ENCODE measurements around the gene NUDT3. TPM values are rescaled to one million over a fixed set of nuclear protein-coding genes. Genes with fewer than 3 reads are reported as not detected.
"Not testable (repeated sequence)": the region's sequence is repeated elsewhere in the genome, so short reads cannot be mapped to it uniquely, and the experiment has no call there.

The NUDT3 gene
- total RNA-seq, 1 experiment from 2014 or later = 10.6 TPM

DNA sequence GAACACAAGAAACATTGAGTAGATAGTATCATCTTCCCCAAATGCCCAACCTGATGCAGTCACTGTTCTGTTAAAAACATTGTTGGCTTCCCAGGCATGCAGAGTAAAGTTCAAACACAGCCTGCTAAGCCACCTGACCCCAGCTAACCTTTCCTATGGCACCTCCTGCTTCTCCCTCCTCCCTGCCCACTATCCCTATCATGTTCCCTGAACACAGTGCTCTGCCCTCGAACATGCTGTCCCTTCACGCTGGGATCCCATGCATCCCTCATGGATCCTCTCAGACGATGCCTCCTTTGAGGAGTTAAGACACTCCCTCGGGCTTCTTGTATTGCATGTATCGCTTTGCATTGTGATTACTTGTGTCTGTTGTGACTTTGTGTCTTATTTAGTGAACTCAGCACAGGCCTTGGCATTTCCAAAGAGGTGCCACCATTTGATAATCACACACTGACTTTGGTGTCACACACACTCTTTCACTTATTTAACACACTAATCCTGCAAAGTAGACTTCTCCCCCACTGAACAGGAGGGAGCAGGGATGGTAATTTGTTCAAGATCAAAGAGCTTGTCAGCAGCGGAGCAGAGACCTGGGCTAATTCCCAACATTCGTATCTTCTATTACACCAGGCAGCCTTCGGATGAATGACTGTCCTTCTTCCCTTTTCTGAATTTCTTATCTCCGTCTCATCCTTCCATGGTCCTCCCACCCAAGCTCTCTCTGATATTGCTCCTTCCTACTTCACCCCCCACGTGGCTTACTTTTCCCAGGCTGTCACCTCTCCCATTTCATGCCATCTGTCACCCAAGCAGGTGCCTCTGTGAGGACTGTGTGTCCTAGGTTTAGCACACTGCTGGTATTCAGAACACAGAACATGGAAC lies 115.3 kb downstream of the NUDT3 start:
- peak; percentile 77 for DNase-seq (ENCODE audit: low spot score)
- in situ Hi-C loops (cut with HindIII; ENCODE audit: low sequenced_read_pairs) = no loop called here

DNA sequence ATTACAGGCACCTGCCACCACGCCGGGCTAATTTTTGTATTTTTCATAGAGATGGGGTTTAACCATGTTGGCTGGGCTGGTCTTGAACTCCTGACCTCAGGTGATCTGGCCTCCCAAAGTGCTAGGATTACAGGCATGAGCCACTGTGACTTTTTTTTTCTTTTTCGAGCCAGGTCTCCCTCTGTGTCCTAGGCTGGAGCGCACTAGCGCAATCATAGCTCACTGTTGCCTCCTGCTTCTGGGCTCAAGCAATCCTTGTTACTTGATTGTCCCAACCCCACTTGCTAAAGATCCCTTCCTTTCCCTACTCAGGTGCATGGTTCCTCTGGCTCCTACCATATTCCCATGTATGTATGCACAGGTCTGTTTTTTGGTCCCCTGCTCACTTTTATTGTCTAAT lies 116.3 kb downstream of the NUDT3 start:
- in situ Hi-C loops (cut with HindIII; ENCODE audit: low sequenced_read_pairs) = no loop called here
- no peak for DNase-seq (ENCODE audit: low spot score)

DNA sequence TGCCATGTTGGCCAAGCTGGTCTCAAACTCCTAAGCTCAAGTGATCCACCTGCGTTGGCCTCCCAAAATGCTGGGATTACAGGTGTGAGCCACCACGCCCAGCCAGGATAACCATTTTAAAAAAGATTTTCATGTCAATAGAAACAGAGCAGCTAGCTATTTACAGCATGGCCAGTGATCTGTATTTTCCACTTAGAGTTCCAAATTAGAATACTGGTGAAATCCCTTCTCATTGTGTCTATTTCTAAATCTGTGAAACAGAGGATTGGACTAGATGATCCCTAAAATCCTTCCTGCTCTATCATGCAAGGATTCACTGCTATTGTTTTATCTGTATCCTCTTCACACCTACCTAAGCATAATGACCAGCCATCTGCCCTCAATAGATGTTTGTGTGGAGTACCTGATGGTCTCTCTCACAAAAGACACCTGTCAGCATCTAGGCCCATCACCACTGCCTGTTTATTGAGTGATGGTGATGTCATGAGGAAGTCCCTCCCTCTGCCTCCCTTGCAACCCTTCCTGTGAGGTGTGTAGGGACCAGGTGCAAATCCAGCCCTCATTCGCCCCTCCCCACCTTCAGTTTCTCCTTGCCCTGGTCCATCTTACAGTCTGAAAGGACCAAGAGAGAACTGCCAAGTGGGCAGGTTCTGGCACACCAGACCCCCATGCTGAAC lies 117.2 kb downstream of the NUDT3 start:
- DNase-seq (ENCODE audit: low spot score) = no peak
- in situ Hi-C loops (cut with HindIII; ENCODE audit: low sequenced_read_pairs) = no loop called here

DNA sequence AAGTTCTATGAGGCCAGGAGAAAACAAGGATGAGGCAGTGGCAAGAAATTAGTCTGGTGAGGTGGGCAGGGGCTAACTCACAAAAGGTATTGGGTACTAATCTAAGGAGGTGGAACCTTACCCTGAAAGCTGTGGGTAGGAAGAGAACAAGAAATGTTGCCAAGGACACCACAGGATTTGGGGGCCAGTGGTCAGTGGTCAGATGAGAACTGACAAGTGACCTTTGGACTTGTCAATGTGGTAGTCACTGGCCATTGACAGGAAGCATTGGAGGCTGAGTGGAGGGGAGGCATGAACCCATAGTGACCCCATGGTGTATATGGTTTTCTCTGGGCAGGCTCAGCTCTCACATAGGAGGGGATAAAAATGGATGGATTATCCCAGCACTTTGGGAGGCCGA lies 118.3 kb downstream of the NUDT3 start:
- DNase-seq (ENCODE audit: low spot score) = no peak
- in situ Hi-C loops (cut with HindIII; ENCODE audit: low sequenced_read_pairs) = no loop called here

DNA sequence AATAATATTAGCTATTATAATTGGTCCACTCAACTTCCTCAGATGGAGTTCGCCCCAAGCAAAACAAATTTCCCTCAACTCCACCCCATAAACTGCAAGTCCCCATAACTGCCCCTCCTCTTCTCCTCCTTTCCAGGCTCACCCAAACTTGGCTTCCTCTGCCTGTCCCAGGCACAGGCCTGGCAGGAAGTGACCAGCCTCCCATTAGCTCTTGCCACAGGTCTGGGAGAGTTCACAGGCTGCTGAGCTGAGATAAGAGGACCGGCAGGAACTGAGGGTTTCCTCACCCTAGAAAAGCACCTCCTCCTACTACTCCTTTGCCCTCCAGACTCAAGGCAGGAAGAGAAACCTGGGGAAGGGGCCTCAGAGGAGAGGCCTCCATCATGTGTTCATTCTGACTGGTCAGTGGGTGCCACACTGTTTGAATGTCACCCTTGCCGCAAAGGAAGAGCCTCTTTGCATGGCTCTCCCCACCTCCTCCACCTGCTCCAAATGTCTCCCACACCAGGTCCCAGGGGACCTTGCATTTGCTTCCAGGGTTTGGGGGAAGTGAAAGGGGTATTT lies 119.1 kb downstream of the NUDT3 start:
- in situ Hi-C loops (cut with HindIII; ENCODE audit: low sequenced_read_pairs) = no loop called here
- DNase-seq (ENCODE audit: low spot score) = no peak

DNA sequence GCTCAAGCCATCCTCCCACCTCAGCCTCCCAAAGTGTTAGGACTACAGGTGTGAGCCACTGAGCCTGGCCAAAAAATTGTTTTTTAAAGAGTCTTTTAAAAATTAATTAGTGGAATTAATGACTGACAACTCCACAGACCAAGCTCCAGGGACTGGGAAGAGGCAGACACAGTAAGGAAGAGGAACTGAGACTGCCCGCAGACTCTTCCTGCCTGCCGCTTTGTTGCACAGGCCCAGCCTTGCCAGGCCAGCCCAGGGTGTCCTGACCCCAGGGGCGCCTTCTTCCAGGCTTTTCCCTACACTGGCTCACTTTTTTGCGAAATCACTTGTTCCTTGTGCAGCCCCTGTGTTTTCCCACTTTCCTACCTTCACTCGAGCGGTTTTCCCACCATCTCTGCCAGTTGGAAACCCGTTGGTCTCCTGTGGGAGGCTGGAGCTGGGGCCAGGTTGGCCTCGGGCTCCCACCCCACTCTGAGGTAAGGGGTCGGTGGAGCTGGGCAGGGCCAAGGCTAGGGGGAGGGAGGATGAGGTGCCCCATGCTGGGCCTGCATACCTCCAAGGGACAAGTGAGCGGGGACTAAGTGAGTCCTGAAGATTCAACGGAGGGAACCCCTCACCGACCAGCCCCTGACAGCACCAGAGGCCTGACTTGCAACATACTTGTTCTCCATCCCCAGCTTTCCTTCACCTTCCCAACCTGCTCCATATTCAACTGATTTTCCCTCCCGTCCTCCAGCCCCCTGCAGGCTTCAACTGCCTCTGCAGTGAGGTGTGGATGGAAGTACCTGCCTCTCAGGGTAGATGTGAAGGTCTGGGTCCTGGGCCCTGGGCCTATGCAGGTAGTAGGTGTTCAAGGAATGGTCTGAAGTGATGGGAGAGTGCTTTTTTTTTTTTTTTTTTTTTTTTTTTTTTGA lies 120.2 kb downstream of the NUDT3 start:
- in situ Hi-C loops (cut with HindIII; ENCODE audit: low sequenced_read_pairs) = no loop called here
- no peak for DNase-seq (ENCODE audit: low spot score)

DNA sequence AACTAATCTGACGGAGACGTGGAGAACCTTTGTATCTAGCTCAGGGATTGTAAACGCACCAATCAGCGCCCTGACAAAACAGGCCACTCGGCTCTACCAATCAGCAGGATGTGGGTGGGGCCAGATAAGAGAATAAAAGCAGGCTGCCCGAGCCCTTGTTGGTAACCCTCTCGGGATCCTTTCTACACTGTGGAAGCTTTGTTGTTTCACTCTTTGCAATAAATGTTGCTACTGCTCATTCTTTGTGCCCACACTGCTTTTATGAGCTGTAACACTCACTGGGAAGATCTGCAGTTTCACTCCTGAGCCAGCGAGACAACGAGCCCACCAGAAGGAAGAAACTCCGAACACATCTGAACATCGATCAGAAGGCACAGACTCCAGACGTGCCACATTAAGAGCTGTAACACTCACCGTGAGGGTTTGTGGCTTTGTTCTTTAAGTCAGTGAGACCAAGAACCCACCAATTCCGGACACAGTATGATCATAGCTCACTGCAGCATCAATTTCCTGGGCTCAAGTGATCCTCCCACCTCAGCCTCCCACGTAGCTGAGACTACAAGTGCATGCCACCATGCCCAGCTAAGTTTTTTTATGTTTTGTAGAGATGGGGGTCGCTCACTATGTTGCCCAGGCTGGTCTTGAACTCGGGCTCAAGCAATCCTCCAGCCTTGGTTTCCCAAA lies 122.7 kb downstream of the NUDT3 start:
- in situ Hi-C loops (cut with HindIII; ENCODE audit: low sequenced_read_pairs); DNase-seq (ENCODE audit: low spot score): not testable (repeated sequence)

DNA sequence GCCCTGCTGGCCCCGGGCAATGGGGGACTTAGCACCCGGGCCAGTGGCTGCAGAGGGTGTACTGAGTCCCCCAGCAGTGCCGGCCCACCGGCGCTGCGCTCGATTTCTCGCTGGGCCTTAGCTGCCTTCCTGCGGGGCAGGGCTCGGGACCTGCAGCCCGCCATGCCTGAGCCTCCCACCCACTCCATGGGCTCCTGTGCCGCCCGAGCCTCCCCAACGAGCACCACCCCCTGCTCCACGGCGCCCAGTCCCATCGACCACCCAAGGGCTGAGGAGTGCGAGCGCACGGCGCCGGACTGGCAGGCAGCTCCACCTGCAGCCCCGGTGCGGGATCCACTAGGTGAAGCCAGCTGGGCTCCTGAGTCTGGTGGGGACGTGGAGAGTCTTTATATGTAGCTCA lies 123.3 kb downstream of the NUDT3 start:
- DNase-seq (ENCODE audit: low spot score); in situ Hi-C loops (cut with HindIII; ENCODE audit: low sequenced_read_pairs): not testable (repeated sequence)

DNA sequence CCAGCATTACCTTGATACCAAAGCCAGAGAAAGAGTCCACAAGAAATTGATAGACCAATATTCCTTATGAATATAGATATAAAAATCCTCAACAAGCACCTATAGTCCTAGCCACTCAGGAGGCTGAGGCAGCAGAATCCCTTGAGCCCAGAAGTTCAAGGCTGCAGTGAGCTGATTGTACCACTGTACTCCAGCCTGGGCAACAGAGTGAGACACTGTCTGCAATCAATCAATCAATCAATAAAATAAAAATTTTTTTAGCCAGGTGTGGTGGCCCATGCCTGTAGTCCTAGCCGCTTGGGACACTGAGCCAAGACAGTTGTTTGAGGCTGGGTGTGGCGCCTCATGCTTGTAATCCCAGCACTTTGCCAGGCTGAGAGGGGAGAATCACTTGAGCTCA lies 124.7 kb downstream of the NUDT3 start:
- DNase-seq (ENCODE audit: low spot score) = no peak
- in situ Hi-C loops (cut with HindIII; ENCODE audit: low sequenced_read_pairs) = no loop called here

DNA sequence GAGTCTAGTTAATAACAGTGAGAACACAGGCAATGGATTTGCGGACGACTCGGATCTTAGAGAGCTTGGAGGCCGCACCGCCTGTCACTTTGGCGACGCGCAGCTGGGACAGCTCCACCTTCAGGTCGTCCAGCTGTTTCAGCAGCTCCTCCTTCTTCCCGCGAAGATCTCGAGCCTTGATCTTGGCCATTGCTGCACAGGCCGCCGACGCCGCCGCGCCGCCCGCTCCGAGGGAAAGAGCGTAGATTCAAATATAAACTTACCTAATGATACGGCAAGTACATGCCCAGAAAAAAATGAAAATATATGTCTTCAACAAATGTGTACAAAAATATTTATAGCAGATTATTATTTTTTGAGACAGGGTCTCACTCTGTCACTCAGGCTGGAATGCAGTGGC lies 129.0 kb downstream of the NUDT3 start:
- DNase-seq (ENCODE audit: low spot score); in situ Hi-C loops (cut with HindIII; ENCODE audit: low sequenced_read_pairs): not testable (repeated sequence)

DNA sequence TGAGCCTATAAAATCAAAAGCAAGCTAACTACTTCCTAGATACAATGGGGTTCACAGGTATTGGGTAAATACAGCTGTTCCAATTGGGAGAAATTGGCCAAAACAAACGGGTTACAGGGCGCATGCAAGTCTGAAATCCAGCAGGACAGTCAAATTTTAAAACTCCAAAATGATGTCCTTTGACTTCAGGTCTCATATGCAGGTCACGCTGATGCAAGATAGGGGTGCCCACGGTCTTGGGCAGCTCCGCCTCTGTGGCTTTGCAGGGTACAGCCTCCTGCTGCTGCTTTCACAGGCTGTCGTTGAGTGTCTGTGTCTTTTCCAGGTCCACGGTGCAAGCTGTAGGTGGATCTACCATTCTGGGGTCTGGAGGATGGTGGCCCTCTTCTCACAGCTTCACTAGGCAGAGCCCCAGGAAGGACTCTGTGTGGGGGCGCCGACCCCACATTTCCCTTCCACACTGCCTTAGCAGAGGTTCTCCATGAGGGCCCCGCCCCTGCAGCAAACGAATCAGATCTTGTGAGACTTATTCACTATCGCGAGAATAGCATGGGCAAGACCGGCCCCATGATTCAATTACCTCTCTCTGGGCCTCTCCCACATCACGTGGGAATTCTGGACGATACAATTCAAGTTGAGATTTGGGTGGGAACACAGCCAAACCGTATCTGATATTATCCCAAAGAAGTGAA lies 131.7 kb downstream of the NUDT3 start:
- in situ Hi-C loops (cut with HindIII; ENCODE audit: low sequenced_read_pairs) = no loop called here
- DNase-seq (ENCODE audit: low spot score) = no peak

DNA sequence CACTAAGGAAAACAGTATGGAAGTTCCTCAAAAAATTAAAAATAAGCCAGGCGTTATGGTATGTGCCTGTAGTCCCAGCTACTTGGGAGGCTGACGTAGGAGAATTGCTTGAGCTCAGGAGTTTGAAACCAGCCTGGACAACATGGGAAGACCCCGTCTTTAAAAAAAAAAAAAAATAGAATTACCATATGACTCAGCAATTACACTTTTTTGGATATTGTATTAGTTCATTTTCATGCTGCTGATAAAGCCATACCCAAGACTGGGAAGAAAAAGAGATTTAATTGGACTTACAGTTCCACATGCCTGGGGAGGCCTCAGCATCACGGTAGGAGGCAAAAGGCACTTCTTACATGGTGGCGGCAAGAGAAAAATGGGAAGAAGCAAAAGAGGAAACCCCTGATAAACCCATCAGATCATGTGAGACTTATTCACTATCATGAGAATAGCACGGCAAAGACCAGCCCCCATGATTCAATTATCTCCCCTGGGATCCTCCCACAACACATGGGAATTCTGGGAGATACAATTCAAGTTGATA lies 132.9 kb downstream of the NUDT3 start:
- in situ Hi-C loops (cut with HindIII; ENCODE audit: low sequenced_read_pairs) = no loop called here
- DNase-seq (ENCODE audit: low spot score) = no peak

DNA sequence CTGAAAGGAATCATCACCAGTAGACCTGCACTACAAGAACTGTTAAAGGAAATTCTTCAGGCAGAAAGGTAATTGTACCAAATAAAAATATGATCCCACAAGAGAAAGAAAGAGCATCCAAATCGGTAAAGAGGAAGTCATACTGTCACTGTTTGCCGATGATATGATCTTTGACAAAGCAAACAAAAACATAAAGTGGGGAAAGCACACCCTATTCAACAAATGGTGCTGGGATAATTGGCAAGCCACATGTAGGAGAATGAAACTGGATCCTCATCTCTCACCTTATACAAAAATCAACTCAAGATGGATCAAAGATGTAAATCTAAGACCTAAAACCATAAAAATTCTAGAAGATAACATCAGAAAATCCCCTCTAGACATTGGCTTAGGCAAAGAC lies 140.1 kb downstream of the NUDT3 start:
- DNase-seq (ENCODE audit: low spot score); in situ Hi-C loops (cut with HindIII; ENCODE audit: low sequenced_read_pairs): not testable (repeated sequence)

DNA sequence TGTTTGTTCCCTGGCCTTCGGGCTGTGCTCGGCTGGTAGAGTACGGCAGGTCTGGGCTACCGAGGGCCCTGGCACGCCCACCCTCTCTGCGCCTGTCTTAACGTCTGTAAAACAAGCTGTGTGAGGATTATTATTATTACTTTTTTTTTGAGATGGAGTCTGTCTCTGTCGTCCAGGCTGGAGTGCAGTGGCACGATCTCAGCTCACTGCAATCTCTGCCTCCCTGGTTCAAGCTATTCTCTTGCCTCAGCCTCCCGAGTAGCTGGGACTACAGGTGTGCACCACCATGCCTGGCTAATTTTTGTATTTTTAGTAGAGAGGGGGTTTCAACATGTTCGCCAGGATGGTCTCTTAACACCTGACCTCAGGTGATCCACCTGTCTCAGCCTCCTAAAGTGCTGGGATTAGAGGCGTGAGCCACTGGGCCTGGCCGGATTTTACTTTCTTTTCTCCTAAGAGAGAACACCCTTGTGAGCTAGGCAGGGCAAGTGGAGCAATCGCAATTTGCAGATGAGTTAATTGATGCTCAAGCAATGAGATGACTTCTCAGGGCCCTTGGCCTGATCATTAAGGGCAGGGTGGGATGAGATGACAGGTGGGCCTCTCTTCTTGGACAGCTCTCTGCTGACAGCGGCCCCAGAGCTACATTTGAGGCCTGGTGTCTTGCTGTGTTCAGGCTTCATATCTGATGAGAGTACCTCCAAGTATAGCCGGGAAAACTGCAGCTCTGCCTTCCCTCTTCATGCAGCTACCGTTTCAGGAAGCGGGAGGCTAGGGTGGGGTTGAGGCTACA lies 142.8 kb downstream of the NUDT3 start:
- in situ Hi-C loops (cut with HindIII; ENCODE audit: low sequenced_read_pairs) = no loop called here
- DNase-seq (ENCODE audit: low spot score) = no peak

DNA sequence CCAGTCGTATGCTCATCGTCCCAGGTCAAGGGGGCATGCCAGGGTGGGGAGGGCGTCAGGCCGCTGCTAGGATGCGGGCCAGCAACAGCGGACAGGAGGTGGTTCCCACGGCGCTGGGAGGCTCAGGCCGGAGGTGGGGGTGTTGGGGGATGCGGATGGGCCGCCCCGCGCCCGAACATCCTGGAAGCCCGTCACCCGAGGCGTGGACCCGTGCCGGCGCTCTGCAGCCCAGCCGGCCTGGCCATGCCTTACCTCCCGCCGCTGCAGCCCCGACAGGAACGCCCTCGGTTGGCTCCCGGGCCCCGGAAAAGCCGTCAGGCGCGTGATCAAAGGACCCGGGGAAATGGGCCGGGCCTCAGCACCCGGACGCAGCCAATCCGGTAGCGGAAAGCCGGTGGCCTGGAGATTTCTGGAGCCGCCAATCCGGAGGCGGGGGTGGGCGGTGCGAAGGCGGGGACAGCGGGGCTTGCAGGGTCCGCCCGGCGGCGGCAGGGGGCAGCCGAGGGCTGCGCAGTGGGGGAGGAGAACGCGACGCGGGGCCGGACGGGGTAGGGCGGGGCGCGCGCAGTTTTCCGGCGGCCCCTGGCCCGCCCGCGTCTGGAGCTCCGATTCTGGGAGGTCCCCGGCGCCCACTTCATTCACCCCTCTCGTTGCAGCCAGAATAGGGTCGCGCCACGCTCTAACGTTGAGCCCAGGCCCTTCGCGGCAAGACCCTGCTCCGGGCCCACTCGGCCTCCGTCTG lies 143.6 kb downstream of the NUDT3 start, which contains the start of gene SMIM29:
SMIM29 (minus strand) TSS at position 280 of the 742 bp plus-strand sequence. CDS start 1,215 bp downstream, outside the sequence.
- DNase-seq (ENCODE audit: low spot score) = peak; percentile 97
- in situ Hi-C loops (cut with HindIII; ENCODE audit: low sequenced_read_pairs) = no loop called here

DNA sequence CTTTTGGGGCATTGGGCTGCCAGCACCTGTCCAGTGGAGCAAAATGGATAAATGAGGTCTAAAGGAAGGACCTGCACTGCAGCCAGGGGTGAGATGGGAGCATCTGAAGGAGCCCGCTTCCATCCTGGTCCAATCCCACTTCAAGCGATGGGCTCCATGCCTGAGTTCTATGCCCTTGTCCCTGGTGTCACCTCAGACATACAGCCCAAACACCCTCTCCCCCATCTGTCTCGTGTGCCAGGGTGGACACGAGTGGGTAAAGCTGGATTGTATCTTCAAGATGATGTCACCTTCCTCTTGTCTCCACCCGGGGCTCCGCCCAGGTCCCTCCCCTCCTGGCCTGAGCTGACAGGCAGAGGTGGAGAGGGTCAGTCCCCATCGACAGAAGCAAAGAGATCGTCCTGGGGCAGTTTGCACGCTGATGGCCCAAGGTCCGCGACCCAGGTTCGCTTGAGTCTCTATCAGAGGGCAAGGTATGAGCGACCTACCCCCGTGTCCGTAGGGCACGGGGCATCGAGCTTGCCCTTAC lies 144.2 kb downstream of the NUDT3 start:
- in situ Hi-C loops (cut with HindIII; ENCODE audit: low sequenced_read_pairs) = no loop called here
- peak; percentile 73 for DNase-seq (ENCODE audit: low spot score)
